Lower leg skin (tissue), 3 donors: ENCODE measurements around the gene CTDSPL.

Experiments used
- CTCF ChIP-seq, 3 donors: fragments of 450-650 bp; IDR thresholded peaks; one replicate each; pipeline ENCODE4 v1.5.1; 2016; ENCODE audit warnings: antibody characterized with exemption in 3 of 3, mild to moderate bottlenecking in 3 of 3, moderate library complexity in 2 of 3
- POLR2A ChIP-seq, 2 donors: fragments of 450-650 bp; IDR thresholded peaks; one replicate each; pipeline ENCODE4 v1.6.1; 2016 to 2017; ENCODE audit warnings: antibody characterized with exemption in 2 of 2, mild to moderate bottlenecking in 1 of 2, moderate library complexity in 1 of 2

DNA sequence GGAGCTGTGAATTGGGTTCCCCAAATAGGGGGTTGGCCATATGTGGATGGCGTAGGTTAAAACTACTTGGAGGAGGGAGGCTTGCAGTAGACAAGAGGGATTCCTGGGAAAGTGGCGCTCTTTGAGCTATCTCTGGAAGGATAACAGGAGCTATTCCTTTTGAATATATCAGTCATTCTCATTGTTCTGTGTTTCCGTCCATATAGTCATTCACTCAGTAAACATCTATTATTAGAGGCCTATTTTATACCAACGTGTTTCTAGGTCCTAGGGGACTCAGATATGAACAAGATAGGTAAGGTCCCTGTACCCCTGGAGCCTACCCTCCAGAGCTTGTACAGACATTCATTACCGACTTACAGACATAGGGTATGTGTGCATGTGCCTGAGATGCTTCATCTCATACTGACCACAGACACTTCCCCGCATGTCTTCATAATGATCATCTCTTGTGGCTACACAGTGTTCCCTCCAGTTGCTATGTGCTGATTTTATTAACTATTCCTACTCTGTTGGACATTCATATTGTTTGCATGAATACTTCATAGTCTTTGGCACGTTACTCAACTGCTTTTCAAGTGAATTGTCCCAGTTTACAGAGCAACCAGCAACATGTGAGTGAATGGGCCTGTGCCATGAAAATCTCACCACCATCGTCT is 73.1 kb downstream of the CTDSPL start:
- no peak for TF ChIP-seq CTCF (IDR thresholded peaks at IDR 0.05)
- TF ChIP-seq POLR2A (IDR thresholded peaks at IDR 0.05), result no peak
